HG02973 (cell line): ENCODE data around the gene STRN.

Experiments
- ATAC-seq: cut with Tn5 transposase; IDR thresholded peaks from one replicate; pipeline ENCODE4 v1.9.1; 2021; ENCODE audit warnings: moderate library complexity; ENCODE audit not compliant: unreplicated experiment

STRN gene

GRCh38 chr2:36798724-36799123 lies 167.6 kb downstream of the STRN start:
- ATAC-seq, result no peak

- ATAC-seq, result no peak
Observed at GRCh38 chr2:36797324-36798070, 168.8 kb downstream of the STRN start.
